Endodermal cell (in vitro differentiated cells): ENCODE data around the gene LAMA2. TPM values are rescaled to one million over a fixed set of nuclear protein-coding genes. Genes with fewer than 3 reads are reported as not detected.
"Not testable (repeated sequence)": the region's sequence is repeated elsewhere in the genome, so short reads cannot be mapped to it uniquely, and the experiment has no call there.

Experiments
- DNase-seq: peaks from one replicate; pipeline ENCODE4 v3.0.0-alpha.2; 2017
- H3K27ac ChIP-seq: 2 replicates; pipeline ENCODE4 v1.5.1; 2013; ENCODE audit warnings: mild to moderate bottlenecking, low read depth, low read length, moderate library complexity
- H3K27me3 ChIP-seq: 2 replicates; pipeline ENCODE4 v1.6.1; 2013; ENCODE audit warnings: mild to moderate bottlenecking, low read length, moderate library complexity; ENCODE audit not compliant: insufficient read depth, control insufficient read depth, poor library complexity, severe bottlenecking
- H3K36me3 ChIP-seq: 2 replicates; pipeline ENCODE4 v1.7.0; 2013; ENCODE audit warnings: mild to moderate bottlenecking, low read length, moderate library complexity; ENCODE audit not compliant: control insufficient read depth, insufficient read depth
- H3K4me1 ChIP-seq: one replicate; pipeline ENCODE4 v1.7.0; 2013; ENCODE audit warnings: low read length; ENCODE audit not compliant: control insufficient read depth, insufficient read depth
- H3K4me3 ChIP-seq: 2 replicates; pipeline ENCODE4 v1.5.1; 2013; ENCODE audit warnings: mild to moderate bottlenecking, low read length, moderate library complexity
- H3K9ac ChIP-seq: 2 replicates; pipeline ENCODE4 v1.6.1; 2013; ENCODE audit warnings: mild to moderate bottlenecking, low read length, moderate library complexity; ENCODE audit not compliant: poor library complexity, severe bottlenecking; ENCODE audit errors: extremely low read depth
- H3K9me3 ChIP-seq: 2 replicates; pipeline ENCODE4 v1.6.1; 2013; ENCODE audit warnings: mild to moderate bottlenecking, low read length, moderate library complexity; ENCODE audit not compliant: control insufficient read depth
- H3K27ac Mint-ChIP-seq: 2 replicates; pipeline ENCODE4 v1.8.0; 2020; ENCODE audit warnings: mixed read lengths
- H3K27me3 Mint-ChIP-seq: 2 replicates; pipeline ENCODE4 v1.8.0; 2021; ENCODE audit warnings: mild to moderate bottlenecking, mixed read lengths; ENCODE audit not compliant: insufficient read depth
- H3K36me3 Mint-ChIP-seq: 2 replicates; pipeline ENCODE4 v1.8.0; 2020; ENCODE audit warnings: low read depth, mixed read lengths
- H3K4me1 Mint-ChIP-seq: 2 replicates; pipeline ENCODE4 v1.8.0; 2020; ENCODE audit warnings: mixed read lengths
- H3K4me3 Mint-ChIP-seq: 2 replicates; pipeline ENCODE4 v1.8.0; 2020; ENCODE audit warnings: mild to moderate bottlenecking, moderate library complexity, mixed read lengths
- H3K9me3 Mint-ChIP-seq: 2 replicates; pipeline ENCODE4 v1.8.0; 2020; ENCODE audit warnings: mild to moderate bottlenecking, mixed read lengths
- CTCF ChIP-seq: fragments of 200-600 bp; sonication (generic); conservative IDR thresholded peaks from 2 replicates; pipeline ENCODE4 v1.5.0; 2021; ENCODE audit warnings: antibody characterized with exemption, mild to moderate bottlenecking
- WGBS, 2 experiments: methylation state at CpG; one replicate each; pipeline versions ENCODE4 v1.1.5 to v1.1.7; 2013; ENCODE audit warnings: missing lambda C conversion rate in 2 of 2, mixed read lengths in 1 of 2; ENCODE audit not compliant: insufficient coverage in 1 of 2, insufficient read length in 1 of 2; 5-methylcytosine and 5-hydroxymethylcytosine counted together
- total RNA-seq, 2 donors: library from RNA; stranded (reverse); fragmentation: NEBNext Ultra II Directional in 1 of 2; extraction: Animal tissue kit (Norgen Biotek cat#: 25700) in 1 of 2; gene quantifications; 2 replicates in 1 of 2; 3 replicates in 1 of 2; pipeline ENCODE4 v1.2.1, GENCODE V29; 2021

The LAMA2 gene
- total RNA-seq, 2 donors from 2014 or later: 2.3 to 4.1 TPM

GRCh38 chr6:129153257-129153656 is 270.3 kb downstream of the LAMA2 start:
- H3K9me3 Mint-ChIP-seq: no peaks in the 10 kb centered on the region
- TF ChIP-seq CTCF: no peak
- no peaks in the 10 kb centered on the region for H3K4me1 ChIP-seq

DNA sequence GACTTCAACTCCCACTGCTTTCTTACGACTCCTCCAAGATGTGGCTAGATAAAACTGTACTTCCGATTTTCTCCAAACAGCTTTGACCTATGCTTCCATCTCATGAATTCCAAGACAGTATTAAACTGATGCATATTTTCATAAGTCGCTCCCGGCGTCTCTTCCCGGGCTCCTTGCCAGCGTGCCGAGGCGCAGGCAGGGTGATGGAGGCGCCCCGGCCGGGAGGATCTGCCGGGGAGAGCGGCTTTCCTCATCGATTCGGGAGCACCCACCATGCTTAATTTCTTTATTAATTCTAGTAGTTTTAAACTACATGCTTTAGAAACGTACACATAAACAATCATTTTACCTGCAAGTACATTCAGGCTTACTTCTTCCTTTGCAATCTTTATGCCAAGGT is 276.3 kb downstream of the LAMA2 start:
- not testable (repeated sequence) for H3K27me3 ChIP-seq, H3K9me3 ChIP-seq, H3K27ac ChIP-seq, H3K9me3 Mint-ChIP-seq, H3K27ac Mint-ChIP-seq, H3K27me3 Mint-ChIP-seq, H3K4me1 Mint-ChIP-seq, H3K9ac ChIP-seq, H3K36me3 Mint-ChIP-seq, H3K36me3 ChIP-seq, H3K4me3 ChIP-seq, H3K4me3 Mint-ChIP-seq, H3K4me1 ChIP-seq, DNase-seq
- 92 to 96% methylated on average over 10 to 17 of the region's 17 CpGs for WGBS, 2 experiments

More at GRCh38 chr6:129153257-129153656, 270.3 kb downstream of the LAMA2 start:
- H3K27me3 ChIP-seq: no peaks in the 10 kb centered on the region
- H3K36me3 ChIP-seq: no peaks in the 10 kb centered on the region
- Mint-ChIP-seq H3K4me3 (no peak overlapping the region), H3K4me1 (no peaks in the 10 kb centered on the region), H3K27ac (no peak overlapping the region), H3K36me3 (no peaks in the 10 kb centered on the region), H3K27me3 (no peaks in the 10 kb centered on the region)
- no peak for DNase-seq
- no peak overlapping the region for H3K9ac ChIP-seq
- no peak overlapping the region for H3K4me3 ChIP-seq
- WGBS, 2 experiments: 94 to 100% methylated on average over 1 to 3 of the region's 4 CpGs
- H3K27ac ChIP-seq: no peak overlapping the region
- no peaks in the 10 kb centered on the region for H3K9me3 ChIP-seq

GRCh38 chr6:129162605-129163004 is 279.7 kb downstream of the LAMA2 start:
- H3K27ac Mint-ChIP-seq: no peak overlapping the region
- Histone ChIP-seq H3K27ac (no peak overlapping the region), H3K27me3 (no peaks in the 10 kb centered on the region), H3K4me3 (no peak overlapping the region), H3K9ac (no peak overlapping the region), H3K9me3 (no peaks in the 10 kb centered on the region), H3K36me3 (no peaks in the 10 kb centered on the region), H3K4me1 (no peaks in the 10 kb centered on the region)
- no peaks in the 10 kb centered on the region for H3K4me1 Mint-ChIP-seq
- no peaks in the 10 kb centered on the region for H3K36me3 Mint-ChIP-seq
- 93% methylated on average over 1 of the region's 1 CpG; no CpG with 5 or more reads in 1 of the 2 experiments for WGBS, 2 experiments
- no peak overlapping the region for H3K4me3 Mint-ChIP-seq
- H3K27me3 Mint-ChIP-seq: no peaks in the 10 kb centered on the region
- TF ChIP-seq CTCF: no peak
- no peak for DNase-seq
- H3K9me3 Mint-ChIP-seq: peaks cover 2% of the 10 kb centered on the region

DNA sequence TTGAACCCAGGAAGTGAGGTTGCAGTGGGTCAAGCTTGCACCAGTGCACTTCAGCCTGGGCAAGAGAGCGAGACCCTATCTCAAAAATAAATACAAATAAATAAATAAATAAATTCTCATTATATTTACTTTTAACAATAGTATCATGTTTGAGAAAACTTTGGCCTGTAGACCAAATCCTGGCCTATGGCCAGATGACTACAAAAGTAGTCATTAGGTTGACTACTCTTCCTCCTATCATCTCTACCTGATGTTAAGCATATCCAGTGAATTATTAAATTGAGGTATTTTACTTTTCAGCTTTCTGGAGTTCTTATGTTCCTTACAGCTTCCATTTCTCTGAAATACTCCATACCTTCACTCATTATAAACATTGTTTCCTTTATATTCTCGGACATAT is 280.6 kb downstream of the LAMA2 start:
- 94 to 100% methylated on average over 1 of the region's 2 CpGs for whole genome bisulfite sequencing, 2 experiments
- no peak for DNase-seq
- H3K9ac ChIP-seq: no peak overlapping the region

More for the DNA sequence above, 280.6 kb downstream of the LAMA2 start:
- Mint-ChIP-seq H3K4me3 (no peak overlapping the region), H3K27me3 (no peaks in the 10 kb centered on the region), H3K9me3 (peaks cover 2% of the 10 kb centered on the region), H3K36me3 (no peaks in the 10 kb centered on the region), H3K27ac (no peak overlapping the region), H3K4me1 (no peaks in the 10 kb centered on the region)
- Histone ChIP-seq H3K9me3 (no peaks in the 10 kb centered on the region), H3K27ac (no peak overlapping the region), H3K27me3 (no peaks in the 10 kb centered on the region), H3K4me3 (no peak overlapping the region), H3K4me1 (no peaks in the 10 kb centered on the region), H3K36me3 (no peaks in the 10 kb centered on the region)
- no peak for TF ChIP-seq CTCF
